ENCODE data around the gene LAMC1.

- TF ChIP-seq CTCF (conservative IDR thresholded peaks at IDR 0.05 in 1 of 2, IDR thresholded peaks at IDR 0.05 in 1 of 2; ENCODE audit: extremely low read depth in 1 of 2, insufficient read depth in 1 of 2, low read depth in 1 of 2, low read length in 2 of 2) (no peak), EZH2 (IDR thresholded peaks at IDR 0.05; ENCODE audit: borderline replicate concordance, low read length) (no peak)
These were observed 47.2 kb downstream of the LAMC1 start for GRCh38 chr1:183070234-183070922.
